GM19328 (cell line): Measurements from ENCODE around the gene PTPRM.

ENCODE experiments used
- ATAC-seq: cut with Tn5 transposase; IDR thresholded peaks from one replicate; pipeline ENCODE4 v1.9.1; 2021; ENCODE audit warnings: mild to moderate bottlenecking, moderate library complexity; ENCODE audit not compliant: unreplicated experiment

Gene PTPRM

GRCh38 chr18:7749510-7749981 is 182.4 kb downstream of the PTPRM start:
- no peak for ATAC-seq

DNA sequence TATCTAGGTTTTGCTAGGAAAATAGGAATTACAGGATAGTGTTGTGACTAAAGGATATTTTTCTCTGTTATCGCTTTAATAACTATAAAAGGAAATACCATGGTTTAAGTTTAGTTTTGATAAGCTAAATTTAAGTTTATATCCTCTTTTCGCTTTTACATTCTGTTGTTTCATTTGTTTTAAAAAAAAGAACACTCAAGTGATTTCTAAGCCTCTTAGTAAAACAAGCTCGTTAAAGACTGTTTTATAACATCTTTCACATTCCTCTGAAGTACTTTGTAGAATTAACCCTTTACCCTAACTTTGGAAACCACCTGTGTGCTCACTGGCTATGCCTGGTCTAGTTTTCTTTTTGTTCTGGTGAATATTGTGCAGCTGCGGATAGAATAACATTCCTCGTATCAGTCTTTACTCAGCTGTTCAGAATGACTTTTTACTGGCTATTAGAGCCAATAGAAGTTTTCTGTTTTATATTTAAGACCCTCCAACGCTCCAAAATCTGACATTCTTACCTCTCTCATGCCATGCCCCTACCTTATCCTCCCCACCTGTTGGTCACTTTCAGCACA is 183.1 kb downstream of the PTPRM start:
- ATAC-seq = no peak

GRCh38 chr18:7750966-7751365 is 183.8 kb downstream of the PTPRM start:
- no peak for ATAC-seq

DNA sequence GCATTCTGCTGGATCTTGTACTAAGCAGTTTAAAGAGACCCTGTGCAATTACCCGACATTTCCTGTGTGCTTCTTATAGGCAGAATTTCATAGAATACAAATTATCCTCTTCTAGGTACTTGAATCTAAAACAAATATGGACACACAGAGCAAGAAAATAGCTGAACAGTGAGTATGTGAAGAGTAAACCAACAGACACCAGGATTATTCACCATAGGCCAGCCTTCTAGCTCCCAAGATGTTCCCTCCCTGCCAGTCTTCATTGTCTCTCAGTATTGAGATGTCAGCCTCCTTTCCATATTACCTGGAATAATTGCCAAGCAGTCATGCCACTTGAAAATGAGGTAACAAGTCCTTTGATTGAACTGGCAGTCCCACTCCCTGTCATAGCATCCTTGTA is 187.1 kb downstream of the PTPRM start:
- no peak for ATAC-seq

GRCh38 chr18:7754725-7755181 is 187.6 kb downstream of the PTPRM start:
- no peak for ATAC-seq

DNA sequence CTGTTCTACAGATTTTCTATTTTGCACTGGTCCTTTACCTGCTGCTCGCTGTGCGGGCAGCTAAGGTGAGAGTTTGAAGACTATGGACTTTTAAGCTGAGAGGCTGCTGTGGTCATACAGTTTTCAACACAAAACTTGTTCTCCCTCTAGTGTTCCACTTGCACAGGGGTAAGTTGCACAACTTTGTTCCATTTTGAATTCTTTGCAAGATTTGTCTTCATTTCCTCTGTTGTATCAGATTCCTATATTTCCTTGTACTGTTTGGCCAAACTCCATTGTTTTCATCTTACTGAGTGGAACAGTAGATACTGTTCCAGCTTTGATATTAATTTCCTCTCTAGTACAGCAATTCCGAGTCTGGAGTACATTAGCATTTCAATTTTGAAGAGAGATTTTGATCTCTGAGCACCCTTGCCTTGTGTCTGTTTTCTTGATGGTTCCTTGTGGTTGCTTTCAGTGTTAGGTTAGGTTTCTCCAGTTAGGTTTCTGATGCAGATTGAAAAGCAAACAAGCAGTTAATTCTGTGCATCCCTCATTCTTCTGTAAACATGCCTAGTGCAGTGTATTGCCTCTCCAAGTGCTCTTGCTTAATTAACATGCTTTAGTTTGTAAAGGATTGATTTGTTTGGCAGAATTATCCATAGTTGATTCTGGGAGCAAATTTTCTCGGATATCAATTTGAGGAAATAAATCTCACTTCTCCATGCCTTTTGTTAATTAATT is 188.8 kb downstream of the PTPRM start:
- no peak for ATAC-seq

DNA sequence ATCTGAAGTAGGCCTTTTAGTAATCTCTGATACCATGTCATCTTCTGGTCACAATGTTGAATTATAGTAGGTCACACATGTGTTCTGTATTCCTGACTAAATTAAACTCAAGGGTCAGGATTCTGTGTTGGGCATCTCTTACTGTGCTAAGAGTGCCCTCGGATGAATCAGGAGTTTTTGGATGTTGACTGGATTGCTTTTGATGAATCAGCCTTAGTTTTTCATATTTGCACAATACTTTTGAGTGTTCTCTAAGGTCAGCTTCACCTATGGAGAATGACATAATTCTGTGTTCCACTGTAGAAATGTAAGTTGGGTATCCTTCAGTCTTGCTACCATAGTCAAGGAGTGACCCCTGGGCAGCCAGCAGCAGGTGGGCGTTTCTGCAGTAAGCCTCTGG is 190.1 kb downstream of the PTPRM start:
- no peak for ATAC-seq

DNA sequence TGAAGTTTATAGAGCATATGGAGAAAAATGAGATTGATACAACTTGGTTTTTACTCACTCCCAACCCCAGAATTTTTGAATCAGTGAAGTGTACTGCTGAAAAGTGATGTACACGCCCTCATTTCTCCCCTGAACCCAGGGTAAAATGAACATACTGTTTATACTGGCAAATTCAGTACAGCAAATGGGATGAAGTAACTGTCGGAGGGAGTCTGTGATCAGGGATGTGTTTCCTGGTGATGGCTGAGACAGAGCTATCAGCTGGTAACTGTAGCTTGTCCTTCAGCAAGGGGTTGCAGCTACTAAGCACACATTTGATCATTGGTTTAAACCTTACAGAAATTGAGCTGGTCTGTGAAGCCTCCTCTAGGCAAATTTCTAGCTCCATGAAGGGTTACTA is 191.6 kb downstream of the PTPRM start:
- ATAC-seq = no peak

DNA sequence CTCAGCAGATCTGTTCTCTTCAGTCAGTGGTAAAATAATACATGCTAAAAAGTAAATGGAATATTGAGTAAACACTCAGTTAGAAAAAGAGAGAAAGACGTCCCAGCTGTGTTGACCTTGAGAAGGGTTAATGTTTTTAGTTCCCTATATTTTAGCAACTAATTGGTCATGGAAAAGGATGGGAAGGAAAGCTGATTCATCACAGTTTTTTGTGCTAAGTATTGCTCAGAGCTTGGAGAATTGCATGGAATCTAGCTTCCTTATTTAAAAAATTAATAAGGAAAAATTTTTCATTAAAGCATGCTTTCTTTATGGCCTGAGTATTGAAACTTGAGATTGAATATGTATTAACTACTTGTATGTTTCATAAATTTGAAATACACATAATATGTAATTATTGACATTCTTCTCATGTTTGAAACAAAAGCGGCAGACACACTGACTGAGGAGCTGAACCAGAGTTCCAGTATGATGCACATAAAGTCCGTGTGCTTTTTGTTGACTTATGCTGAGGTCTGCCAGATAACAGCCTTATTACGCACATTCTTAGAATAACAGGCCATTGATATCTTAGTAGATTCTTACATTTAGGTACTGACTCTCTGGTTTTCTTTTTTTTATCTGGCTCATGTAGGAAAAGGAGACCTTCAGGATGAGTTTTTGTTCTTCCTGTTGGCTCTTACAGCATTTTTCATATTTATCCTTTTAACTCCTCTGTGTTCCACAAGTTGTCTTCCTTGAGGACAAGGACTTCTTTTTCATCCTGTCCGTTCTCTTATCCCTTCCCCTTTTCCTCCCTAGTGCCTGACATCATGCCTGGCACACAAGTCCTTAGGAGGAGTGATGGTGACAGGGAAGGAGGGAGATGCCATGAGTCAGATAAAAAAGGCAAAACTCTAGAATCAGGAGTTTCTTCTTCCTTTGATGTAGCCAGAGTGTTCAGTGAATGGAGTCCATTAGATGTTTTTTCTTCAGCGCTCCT is 194.1 kb downstream of the PTPRM start:
- ATAC-seq = no peak

DNA sequence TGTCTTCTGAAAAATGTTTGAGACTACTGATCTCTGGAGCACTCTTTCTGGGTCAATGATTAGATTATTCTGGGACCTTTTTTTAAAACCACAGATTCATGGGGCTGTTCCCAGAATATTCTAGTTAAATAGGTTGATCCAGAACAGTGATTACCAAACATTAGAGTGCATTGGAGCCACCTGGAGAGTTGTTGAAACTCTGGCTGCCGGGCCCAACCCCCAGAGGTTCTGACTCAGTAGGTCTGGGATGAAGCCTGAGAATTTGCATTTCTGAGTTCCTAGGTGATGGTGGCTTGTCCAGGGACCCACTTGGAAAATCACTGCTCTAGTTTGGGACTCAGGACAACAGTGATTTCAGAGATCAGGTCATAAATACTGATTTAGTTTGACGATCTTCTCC is 197.3 kb downstream of the PTPRM start:
- ATAC-seq = no peak

DNA sequence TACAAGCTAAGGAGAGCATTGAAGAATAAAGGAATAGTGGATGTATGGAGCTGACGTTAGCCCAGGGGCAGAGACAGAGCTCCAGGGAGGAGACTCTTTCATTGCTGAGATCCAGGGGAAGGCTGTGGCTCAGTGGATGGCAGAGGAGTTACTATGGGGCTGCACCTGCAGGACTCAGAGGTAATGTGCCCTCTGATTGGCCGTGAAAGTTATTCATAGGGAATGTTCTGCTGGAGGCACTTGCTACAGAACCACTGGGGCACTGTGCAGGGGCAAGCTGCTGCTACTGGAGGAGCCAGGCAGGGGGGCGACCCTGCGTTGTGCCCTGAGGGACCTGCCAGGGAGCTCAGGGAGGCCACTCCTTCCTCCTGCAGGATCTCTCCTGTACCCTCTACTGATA is 199.2 kb downstream of the PTPRM start:
- no peak for ATAC-seq

DNA sequence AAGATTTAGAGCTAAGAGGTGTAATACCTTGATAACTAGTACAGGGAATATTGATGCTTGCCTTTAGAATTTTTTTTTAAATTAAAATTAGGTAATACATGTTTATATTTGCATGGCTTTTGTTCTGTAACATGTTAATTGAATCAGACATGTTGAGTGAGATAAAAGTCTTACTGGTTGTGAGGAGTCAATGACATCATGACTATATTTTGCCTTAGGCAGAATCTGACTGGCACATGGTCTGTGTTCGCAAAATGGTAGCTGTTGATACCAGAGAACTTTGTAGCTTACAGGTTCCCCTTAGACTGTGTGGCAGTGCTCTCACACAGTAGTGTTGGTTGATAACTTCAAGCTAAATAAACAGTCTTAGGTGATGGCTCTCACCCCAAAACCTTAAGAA is 199.7 kb downstream of the PTPRM start:
- ATAC-seq = no peak

GRCh38 chr18:7770908-7771307 is 203.8 kb downstream of the PTPRM start:
- no peak for ATAC-seq

GRCh38 chr18:7772510-7772888 is 205.4 kb downstream of the PTPRM start:
- ATAC-seq = no peak

- no peak for ATAC-seq
Observed at GRCh38 chr18:7772951-7773350, 205.8 kb downstream of the PTPRM start.

GRCh38 chr18:7775128-7775527 is 208.0 kb downstream of the PTPRM start:
- ATAC-seq = no peak

- ATAC-seq = no peak
Observed at GRCh38 chr18:7775843-7776242, 208.7 kb downstream of the PTPRM start.

DNA sequence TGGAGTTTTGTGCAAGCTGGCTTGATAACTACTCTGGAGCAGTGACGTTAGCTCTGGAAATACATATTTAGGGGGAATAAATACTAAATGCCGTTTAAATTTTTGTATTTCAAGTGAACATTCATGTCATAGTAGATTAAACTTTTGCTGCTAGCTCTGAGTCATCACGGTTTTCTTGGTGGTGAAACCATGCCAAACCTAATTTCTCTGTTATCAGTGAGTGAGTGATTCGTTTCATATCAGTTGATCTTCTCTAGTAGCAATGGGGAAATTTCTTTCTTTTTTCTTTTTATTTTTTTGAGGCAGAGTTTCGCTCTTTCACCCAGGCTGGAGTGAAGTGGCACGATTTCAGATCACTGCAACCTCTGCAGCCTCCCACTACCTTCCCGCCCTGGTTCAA is 211.1 kb downstream of the PTPRM start:
- ATAC-seq = no peak

- no peak for ATAC-seq
Observed at GRCh38 chr18:7779211-7779610, 212.1 kb downstream of the PTPRM start.

DNA sequence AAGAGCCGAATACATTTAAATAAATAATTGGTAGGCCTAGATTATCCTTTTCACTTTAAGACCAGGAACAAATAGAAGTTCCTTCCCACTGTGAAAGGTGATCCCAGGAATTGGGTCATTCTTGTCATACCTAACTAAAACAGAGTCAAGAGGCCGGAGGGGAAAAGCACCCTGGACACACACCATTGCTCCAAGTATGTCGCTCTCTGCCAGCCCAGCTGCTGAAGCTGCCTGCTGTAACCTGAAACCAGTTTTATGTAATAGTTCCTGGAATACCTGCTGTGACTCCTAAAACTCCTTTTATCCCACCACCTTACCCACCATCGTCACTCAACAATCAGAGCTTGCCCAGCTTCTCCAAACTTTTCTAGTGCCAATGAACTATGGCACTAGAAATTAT is 217.1 kb downstream of the PTPRM start:
- ATAC-seq = no peak

- ATAC-seq = no peak
Observed at GRCh38 chr18:7786569-7786968, 219.5 kb downstream of the PTPRM start.

DNA sequence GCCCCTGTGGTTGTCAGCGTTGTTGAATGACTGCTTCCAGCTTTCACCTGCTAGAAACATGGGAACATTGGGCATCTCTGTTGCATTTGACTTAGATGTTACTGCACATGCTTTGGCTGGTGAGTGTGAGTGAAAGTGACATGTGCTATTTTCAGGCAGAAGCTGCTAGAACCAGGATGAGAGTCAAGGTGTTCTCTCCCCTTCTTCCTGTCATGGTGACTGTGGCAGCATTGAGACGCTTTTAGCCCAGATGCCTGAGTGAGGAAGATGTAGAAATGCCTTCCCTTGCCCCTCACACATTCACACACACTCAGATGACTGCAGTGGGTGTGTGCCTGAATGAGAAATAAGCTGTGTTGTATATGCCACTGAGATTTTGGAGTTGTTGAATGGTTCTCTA is 220.2 kb downstream of the PTPRM start:
- ATAC-seq = no peak
